Measurements from ENCODE around the gene ZMIZ1. TPM values are rescaled to one million over a fixed set of nuclear protein-coding genes. Genes with fewer than 3 reads are reported as not detected.

The ZMIZ1 gene
- total RNA-seq, 1 donor from 2014 or later, result 80.4 TPM

GRCh38 chr10:79124066-79124465 lies 55.3 kb downstream of the ZMIZ1 start:
- no peak for DNase-seq (ENCODE audit: low spot score)
- intact Hi-C loops (cut with micrococcal nuclease), result no loop called here
- H3K4me1 Mint-ChIP-seq (ENCODE audit: low read depth), result peaks cover 10% of the 10 kb centered on the region
- H3K27ac Mint-ChIP-seq, result no peak overlapping the region
- H3K4me3 Mint-ChIP-seq (ENCODE audit: low read depth), result no peak overlapping the region
- peaks cover 5% of the 10 kb centered on the region for H3K36me3 Mint-ChIP-seq (ENCODE audit: low read depth)
- no peaks in the 10 kb centered on the region for H3K27me3 Mint-ChIP-seq (ENCODE audit: low read depth)
- no peaks in the 10 kb centered on the region for H3K9me3 Mint-ChIP-seq

DNA sequence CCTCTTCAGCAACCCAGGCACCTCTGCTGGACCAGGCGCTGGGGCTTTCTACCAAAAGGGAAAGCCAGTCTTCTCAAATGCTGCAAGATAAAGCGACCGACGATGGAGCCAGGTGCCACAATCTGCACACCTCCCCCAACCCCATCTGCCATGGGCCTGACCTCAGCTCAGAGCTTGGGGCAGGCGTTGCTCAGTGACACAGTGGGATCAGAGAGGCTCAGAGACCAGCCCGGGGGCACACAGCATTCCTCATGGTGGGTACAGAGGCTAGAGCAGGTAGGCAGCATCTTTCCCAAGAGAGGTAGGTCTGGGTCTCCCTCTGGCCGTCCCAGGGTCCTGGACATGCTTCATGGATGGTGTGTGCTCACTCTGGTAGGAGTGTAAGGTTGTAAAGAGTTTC lies 56.3 kb downstream of the ZMIZ1 start:
- H3K27me3 Mint-ChIP-seq (ENCODE audit: low read depth), result no peaks in the 10 kb centered on the region
- H3K27ac Mint-ChIP-seq, result no peak overlapping the region
- peaks cover under 1% of the 10 kb centered on the region for H3K36me3 Mint-ChIP-seq (ENCODE audit: low read depth)
- peaks cover 11% of the 10 kb centered on the region for H3K4me1 Mint-ChIP-seq (ENCODE audit: low read depth)
- no peaks in the 10 kb centered on the region for H3K9me3 Mint-ChIP-seq
- no peak overlapping the region for H3K4me3 Mint-ChIP-seq (ENCODE audit: low read depth)
- no peak for DNase-seq (ENCODE audit: low spot score)
- intact Hi-C loops (cut with micrococcal nuclease), result no loop called here

- no peak overlapping the region for H3K27ac Mint-ChIP-seq
- H3K36me3 Mint-ChIP-seq (ENCODE audit: low read depth), result no peaks in the 10 kb centered on the region
- no peak overlapping the region for H3K4me3 Mint-ChIP-seq (ENCODE audit: low read depth)
- H3K27me3 Mint-ChIP-seq (ENCODE audit: low read depth), result no peaks in the 10 kb centered on the region
- DNase-seq (ENCODE audit: low spot score), result no peak
- H3K4me1 Mint-ChIP-seq (ENCODE audit: low read depth), result peaks cover 11% of the 10 kb centered on the region
- H3K9me3 Mint-ChIP-seq, result no peaks in the 10 kb centered on the region
- intact Hi-C loops (cut with micrococcal nuclease), result no loop called here
Measured at GRCh38 chr10:79126351-79127080, 57.8 kb downstream of the ZMIZ1 start.

GRCh38 chr10:79127151-79127961 lies 58.6 kb downstream of the ZMIZ1 start:
- Mint-ChIP-seq H3K9me3 (no peaks in the 10 kb centered on the region), H3K4me3 (ENCODE audit: low read depth) (no peak overlapping the region)
- no peak for DNase-seq (ENCODE audit: low spot score)

DNA sequence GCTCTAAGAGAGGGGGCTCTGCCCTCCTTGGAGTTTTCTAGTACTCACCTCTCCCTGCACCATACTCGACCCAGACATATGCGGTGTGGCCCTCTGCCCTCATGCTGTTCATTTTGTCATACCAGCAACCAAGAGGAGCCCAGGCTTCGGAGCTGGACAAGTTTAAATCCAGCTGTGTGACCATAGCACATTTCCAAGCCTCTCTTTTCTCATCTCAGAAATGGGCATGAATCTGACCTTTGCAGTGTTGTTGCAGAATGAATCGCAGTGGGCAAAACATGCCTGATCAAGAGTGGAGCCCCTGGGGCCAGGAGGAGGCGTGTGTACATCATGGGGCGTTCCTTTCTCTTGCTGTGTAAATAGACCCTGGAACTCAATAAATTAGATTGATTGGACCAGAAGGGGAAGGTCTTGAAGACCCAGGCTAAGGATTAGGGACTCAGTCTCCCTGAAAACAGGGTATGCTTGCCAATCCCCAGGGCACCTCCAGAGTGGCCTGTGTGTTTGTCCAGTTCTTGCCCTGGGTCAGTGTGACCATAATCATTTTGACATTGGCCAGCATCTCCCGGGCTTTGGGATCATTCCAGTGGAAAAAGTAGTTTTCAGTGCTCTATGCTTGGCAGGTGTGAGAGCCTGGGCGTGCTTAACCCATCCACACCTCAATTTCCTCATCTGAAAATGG lies 59.6 kb downstream of the ZMIZ1 start:
- H3K36me3 Mint-ChIP-seq (ENCODE audit: low read depth), result no peaks in the 10 kb centered on the region
- H3K9me3 Mint-ChIP-seq, result no peaks in the 10 kb centered on the region
- DNase-seq (ENCODE audit: low spot score), result no peak
- no peaks in the 10 kb centered on the region for H3K27me3 Mint-ChIP-seq (ENCODE audit: low read depth)
- no peak overlapping the region for H3K4me3 Mint-ChIP-seq (ENCODE audit: low read depth)
- intact Hi-C loops (cut with micrococcal nuclease), result no loop called here
- no peak overlapping the region for H3K27ac Mint-ChIP-seq
- H3K4me1 Mint-ChIP-seq (ENCODE audit: low read depth), result peaks cover 15% of the 10 kb centered on the region

More at GRCh38 chr10:79127151-79127961, 58.6 kb downstream of the ZMIZ1 start:
- intact Hi-C loops (cut with micrococcal nuclease), result no loop called here
- H3K36me3 Mint-ChIP-seq (ENCODE audit: low read depth), result no peaks in the 10 kb centered on the region
- peaks cover 15% of the 10 kb centered on the region for H3K4me1 Mint-ChIP-seq (ENCODE audit: low read depth)
- no peak overlapping the region for H3K27ac Mint-ChIP-seq
- no peaks in the 10 kb centered on the region for H3K27me3 Mint-ChIP-seq (ENCODE audit: low read depth)

DNA sequence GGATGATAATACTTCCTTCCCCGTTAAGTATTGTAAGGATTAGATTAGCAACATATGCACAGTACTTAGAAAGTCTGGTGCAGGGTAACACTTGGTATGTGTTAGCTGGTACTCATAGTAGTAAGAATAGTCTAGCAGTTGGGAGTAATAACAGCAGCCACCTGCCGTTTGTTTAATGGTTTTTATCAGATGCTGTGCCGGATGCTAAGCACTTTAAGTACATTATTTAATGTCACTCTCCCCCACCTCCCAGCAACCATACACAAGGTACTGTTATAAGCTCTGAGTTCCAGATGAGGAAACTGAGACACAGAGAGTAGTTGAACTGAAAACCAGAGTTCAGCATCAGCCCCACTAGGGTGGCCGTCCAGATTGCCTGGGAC lies 60.1 kb downstream of the ZMIZ1 start:
- Mint-ChIP-seq H3K27ac (no peak overlapping the region), H3K4me1 (ENCODE audit: low read depth) (peaks cover 15% of the 10 kb centered on the region), H3K9me3 (no peaks in the 10 kb centered on the region), H3K4me3 (ENCODE audit: low read depth) (no peak overlapping the region), H3K27me3 (ENCODE audit: low read depth) (no peaks in the 10 kb centered on the region), H3K36me3 (ENCODE audit: low read depth) (no peaks in the 10 kb centered on the region)
- no peak for DNase-seq (ENCODE audit: low spot score)
- intact Hi-C loops (cut with micrococcal nuclease), result no loop called here

- Mint-ChIP-seq H3K4me3 (ENCODE audit: low read depth) (no peak overlapping the region), H3K9me3 (no peaks in the 10 kb centered on the region), H3K27ac (no peak overlapping the region), H3K27me3 (ENCODE audit: low read depth) (no peaks in the 10 kb centered on the region), H3K4me1 (ENCODE audit: low read depth) (peaks cover 15% of the 10 kb centered on the region), H3K36me3 (ENCODE audit: low read depth) (no peaks in the 10 kb centered on the region)
- intact Hi-C loops (cut with micrococcal nuclease), result no loop called here
- DNase-seq (ENCODE audit: low spot score), result no peak
Measured at GRCh38 chr10:79129361-79129997, 60.7 kb downstream of the ZMIZ1 start.

GRCh38 chr10:79130255-79130654 lies 61.5 kb downstream of the ZMIZ1 start:
- no peak for DNase-seq (ENCODE audit: low spot score)
- Mint-ChIP-seq H3K27me3 (ENCODE audit: low read depth) (no peaks in the 10 kb centered on the region), H3K4me3 (ENCODE audit: low read depth) (no peak overlapping the region), H3K27ac (no peak overlapping the region), H3K36me3 (ENCODE audit: low read depth) (no peaks in the 10 kb centered on the region), H3K4me1 (ENCODE audit: low read depth) (peaks cover 15% of the 10 kb centered on the region), H3K9me3 (no peaks in the 10 kb centered on the region)
- intact Hi-C loops (cut with micrococcal nuclease), result no loop called here

- intact Hi-C loops (cut with micrococcal nuclease), result no loop called here
- Mint-ChIP-seq H3K27ac (no peak overlapping the region), H3K9me3 (no peaks in the 10 kb centered on the region), H3K4me1 (ENCODE audit: low read depth) (peaks cover 17% of the 10 kb centered on the region), H3K4me3 (ENCODE audit: low read depth) (no peak overlapping the region), H3K27me3 (ENCODE audit: low read depth) (no peaks in the 10 kb centered on the region), H3K36me3 (ENCODE audit: low read depth) (no peaks in the 10 kb centered on the region)
- DNase-seq (ENCODE audit: low spot score), result no peak
Measured at GRCh38 chr10:79130846-79131245, 62.1 kb downstream of the ZMIZ1 start.

GRCh38 chr10:79131836-79132631 lies 63.3 kb downstream of the ZMIZ1 start:
- Mint-ChIP-seq H3K36me3 (ENCODE audit: low read depth) (no peaks in the 10 kb centered on the region), H3K4me1 (ENCODE audit: low read depth) (peaks cover 28% of the 10 kb centered on the region), H3K27ac (no peak overlapping the region), H3K27me3 (ENCODE audit: low read depth) (no peaks in the 10 kb centered on the region), H3K9me3 (no peaks in the 10 kb centered on the region), H3K4me3 (ENCODE audit: low read depth) (no peak overlapping the region)
- DNase-seq (ENCODE audit: low spot score), result no peak
- intact Hi-C loops (cut with micrococcal nuclease), result no loop called here

DNA sequence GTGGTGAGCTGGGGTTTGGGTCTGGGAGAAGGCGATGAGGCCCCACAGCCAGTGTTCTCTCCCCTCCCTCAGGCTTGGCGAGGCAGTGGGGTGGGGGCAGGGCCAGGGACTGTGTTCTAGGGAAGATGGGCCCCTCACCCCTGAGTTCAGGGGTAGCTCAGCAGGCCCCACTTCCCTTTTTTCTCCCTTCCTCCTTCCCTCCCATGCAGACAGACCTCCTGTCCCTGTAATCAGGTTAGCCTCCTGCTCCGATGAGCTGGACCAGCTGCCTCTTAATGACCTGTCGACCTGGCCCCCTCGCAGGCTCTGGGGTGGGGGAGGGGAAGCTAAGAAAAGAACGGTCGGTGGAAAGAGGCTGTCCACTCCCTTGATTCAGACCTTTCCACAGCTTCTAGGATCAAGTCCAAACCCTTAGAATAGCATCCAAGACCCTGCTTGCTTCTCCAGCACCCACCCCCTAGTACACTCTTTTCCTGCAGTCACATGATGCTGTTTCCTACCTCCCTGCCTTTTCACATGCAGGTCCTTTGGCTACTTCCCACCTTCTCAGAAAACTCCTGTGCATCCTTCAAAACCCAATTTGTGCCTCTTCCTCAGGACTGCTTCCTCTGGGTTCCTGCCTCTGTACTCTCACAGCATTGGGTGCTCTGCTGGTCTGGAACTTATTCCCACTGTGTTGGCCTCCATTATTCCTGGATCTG lies 64.1 kb downstream of the ZMIZ1 start:
- no peaks in the 10 kb centered on the region for H3K9me3 Mint-ChIP-seq
- no peak overlapping the region for H3K4me3 Mint-ChIP-seq (ENCODE audit: low read depth)
- H3K27me3 Mint-ChIP-seq (ENCODE audit: low read depth), result no peaks in the 10 kb centered on the region
- H3K4me1 Mint-ChIP-seq (ENCODE audit: low read depth), result peaks cover 34% of the 10 kb centered on the region
- H3K36me3 Mint-ChIP-seq (ENCODE audit: low read depth), result no peaks in the 10 kb centered on the region
- intact Hi-C loops (cut with micrococcal nuclease), result no loop called here
- no peak overlapping the region for H3K27ac Mint-ChIP-seq
- no peak for DNase-seq (ENCODE audit: low spot score)

- no peaks in the 10 kb centered on the region for H3K27me3 Mint-ChIP-seq (ENCODE audit: low read depth)
- intact Hi-C loops (cut with micrococcal nuclease), result no loop called here
- no peaks in the 10 kb centered on the region for H3K36me3 Mint-ChIP-seq (ENCODE audit: low read depth)
- peaks cover 36% of the 10 kb centered on the region for H3K4me1 Mint-ChIP-seq (ENCODE audit: low read depth)
- no peak overlapping the region for H3K27ac Mint-ChIP-seq
- no peaks in the 10 kb centered on the region for H3K9me3 Mint-ChIP-seq
- H3K4me3 Mint-ChIP-seq (ENCODE audit: low read depth), result no peak overlapping the region
- DNase-seq (ENCODE audit: low spot score), result no peak
Measured at GRCh38 chr10:79133416-79133815, 64.7 kb downstream of the ZMIZ1 start.
